Measurements from ENCODE around the gene DNAJC4.

GRCh38 chr11:64219755-64220154, 10.6 kb upstream of the DNAJC4 start:
- no peak for TF ChIP-seq CTCF (IDR thresholded peaks at IDR 0.05)
- TF ChIP-seq EZH2 (IDR thresholded peaks at IDR 0.05) = no peak
